ENCODE data around the gene TBC1D9.

- TF ChIP-seq LEF1 (IDR thresholded peaks at IDR 0.05; ENCODE audit: borderline replicate concordance) (no peak), BHLHE40 (IDR thresholded peaks at IDR 0.05; ENCODE audit: borderline replicate concordance) (no peak), HDGF (IDR thresholded peaks at IDR 0.05; ENCODE audit: borderline replicate concordance) (no peak), ELF4 (IDR thresholded peaks at IDR 0.05) (no peak), FOXA1 (IDR thresholded peaks at IDR 0.05) (no peak), SUZ12 (IDR thresholded peaks at IDR 0.05) (no peak), ARNT (IDR thresholded peaks at IDR 0.05) (no peak), FOXM1 (IDR thresholded peaks at IDR 0.05; ENCODE audit: borderline replicate concordance) (no peak), FOXK2 (IDR thresholded peaks at IDR 0.05) (no peak), CTBP1 (IDR thresholded peaks at IDR 0.05; ENCODE audit: borderline replicate concordance) (no peak), SP1 (IDR thresholded peaks at IDR 0.05) (no peak), ZNF384 (IDR thresholded peaks at IDR 0.05) (no peak)
Observed at GRCh38 chr4:140615451-140615850, 140.7 kb downstream of the TBC1D9 start.

Data from HEK293T (cell line).